H9 (cell line): Measurements from ENCODE around the gene MYH16. TPM values are rescaled to one million over a fixed set of nuclear protein-coding genes. Genes with fewer than 3 reads are reported as not detected.

ENCODE experiments used
- DNase-seq: peaks from one replicate; pipeline ENCODE4 v3.0.0-alpha.2; 2017
- H2AFZ ChIP-seq: one replicate; pipeline ENCODE4 v1.6.1; 2013; ENCODE audit warnings: mild to moderate bottlenecking, low read length, control low read depth, moderate library complexity
- H2AK5ac ChIP-seq: 2 replicates; pipeline ENCODE4 v1.6.1; 2013; ENCODE audit warnings: low read length, control low read depth, mixed read lengths; ENCODE audit not compliant: insufficient read length
- H2BK120ac ChIP-seq: one replicate; pipeline ENCODE4 v1.6.1; 2013; ENCODE audit warnings: low read depth, mild to moderate bottlenecking, low read length, control low read depth, inconsistent platforms; ENCODE audit not compliant: poor library complexity, severe bottlenecking
- H2BK12ac ChIP-seq: 2 replicates; pipeline ENCODE4 v1.6.1; 2013; ENCODE audit warnings: low read length, control low read depth, mixed read lengths, low read depth; ENCODE audit not compliant: insufficient read length
- H2BK15ac ChIP-seq: 2 replicates; pipeline ENCODE4 v1.6.1; 2013; ENCODE audit warnings: low read depth, low read length, control low read depth
- H2BK20ac ChIP-seq: one replicate; pipeline ENCODE4 v1.6.1; 2013; ENCODE audit warnings: low read depth, mild to moderate bottlenecking, low read length, control low read depth, inconsistent platforms; ENCODE audit not compliant: poor library complexity, severe bottlenecking
- H2BK5ac ChIP-seq: 2 replicates; pipeline ENCODE4 v1.6.1; 2013; ENCODE audit warnings: low read length, control low read depth, mixed read lengths; ENCODE audit not compliant: insufficient read length
- H3K14ac ChIP-seq: 2 replicates; pipeline ENCODE4 v1.6.1; 2013; ENCODE audit warnings: low read length, control low read depth; ENCODE audit not compliant: insufficient read depth
- H3K18ac ChIP-seq: 2 replicates; pipeline ENCODE4 v1.6.1; 2013; ENCODE audit warnings: low read depth, mild to moderate bottlenecking, mixed read lengths, low read length, control low read depth; ENCODE audit not compliant: insufficient read length
- H3K23ac ChIP-seq: 2 replicates; pipeline ENCODE4 v1.6.1; 2013; ENCODE audit warnings: low read length, control low read depth, mixed read lengths, low read depth; ENCODE audit not compliant: insufficient read length
- H3K23me2 ChIP-seq: 2 replicates; pipeline ENCODE4 v1.6.1; 2013; ENCODE audit warnings: low read depth, mild to moderate bottlenecking, mixed read lengths, low read length, control low read depth; ENCODE audit not compliant: insufficient read length, poor library complexity, severe bottlenecking
- H3K27ac ChIP-seq: 2 replicates; pipeline ENCODE4 v1.5.1; 2013; ENCODE audit warnings: low read length, control low read depth, mixed read lengths, low read depth; ENCODE audit not compliant: insufficient read length
- H3K27me3 ChIP-seq: 2 replicates; pipeline ENCODE4 v1.6.1; 2013; ENCODE audit warnings: low read length, control low read depth, inconsistent platforms; ENCODE audit not compliant: insufficient read depth
- H3K4ac ChIP-seq: 2 replicates; pipeline ENCODE4 v1.6.1; 2013; ENCODE audit warnings: low read depth, mild to moderate bottlenecking, control low read depth, inconsistent platforms, low read length, moderate library complexity
- H3K4me1 ChIP-seq: 2 replicates; pipeline ENCODE4 v1.6.1; 2013; ENCODE audit warnings: low read length, control low read depth, inconsistent platforms; ENCODE audit not compliant: insufficient read depth
- H3K4me2 ChIP-seq: 2 replicates; pipeline ENCODE4 v1.6.1; 2013; ENCODE audit warnings: low read length, control low read depth, mixed read lengths; ENCODE audit not compliant: insufficient read length, insufficient read depth
- H3K56ac ChIP-seq: 2 replicates; pipeline ENCODE4 v1.6.1; 2013; ENCODE audit warnings: low read depth, mild to moderate bottlenecking, mixed read lengths, low read length, control low read depth; ENCODE audit not compliant: insufficient read length
- H3K79me1 ChIP-seq: 2 replicates; pipeline ENCODE4 v1.6.1; 2013; ENCODE audit warnings: low read depth, mild to moderate bottlenecking, moderate library complexity, low read length, control low read depth, inconsistent platforms; ENCODE audit not compliant: insufficient read depth, poor library complexity, severe bottlenecking
- H3K79me2 ChIP-seq: 2 replicates; pipeline ENCODE4 v1.6.1; 2013; ENCODE audit warnings: low read length, control low read depth, inconsistent platforms; ENCODE audit not compliant: insufficient read depth
- H3K9ac ChIP-seq: 2 replicates; pipeline ENCODE4 v1.6.1; 2013; ENCODE audit warnings: low read length, control low read depth, mixed read lengths; ENCODE audit not compliant: insufficient read length; ENCODE audit errors: extremely low read depth
- H3K9me3 ChIP-seq: one replicate; pipeline ENCODE4 v1.6.1; 2013; ENCODE audit warnings: low read depth, low read length, inconsistent platforms; ENCODE audit not compliant: control insufficient read depth
- H3T11ph ChIP-seq: one replicate; pipeline ENCODE4 v1.6.1; 2013; ENCODE audit warnings: mild to moderate bottlenecking, low read length, control low read depth, inconsistent platforms
- H4K20me1 ChIP-seq: one replicate; pipeline ENCODE4 v1.6.1; 2013; ENCODE audit not compliant: control insufficient read depth, insufficient read length, insufficient read depth
- H4K5ac ChIP-seq: 2 replicates; pipeline ENCODE4 v1.6.1; 2013; ENCODE audit warnings: low read depth, mild to moderate bottlenecking, mixed read lengths, low read length, control low read depth; ENCODE audit not compliant: insufficient read length
- H4K8ac ChIP-seq: replicated peaks from 2 replicates; pipeline ENCODE4 v1.6.1; 2013; ENCODE audit warnings: low read length, control low read depth, mixed read lengths, low read depth; ENCODE audit not compliant: insufficient read length
- H4K91ac ChIP-seq: 2 replicates; pipeline ENCODE4 v1.6.1; 2013; ENCODE audit warnings: low read depth, mild to moderate bottlenecking, moderate library complexity, mixed read lengths, low read length, control low read depth; ENCODE audit not compliant: insufficient read length
- H3K27ac Mint-ChIP-seq, 3 experiments: 2 replicates in 2 of 3; 3 replicates in 1 of 3; pipeline ENCODE4 v1.8.0; 2020 to 2021; ENCODE audit warnings: mixed read lengths in 3 of 3, mild to moderate bottlenecking in 1 of 3, moderate library complexity in 1 of 3
- H3K27me3 Mint-ChIP-seq: 2 replicates; pipeline ENCODE4 v1.8.0; 2021; ENCODE audit warnings: low read depth, mild to moderate bottlenecking, moderate library complexity, mixed read lengths
- H3K36me3 Mint-ChIP-seq, 3 experiments: 2 replicates in 2 of 3; 3 replicates in 1 of 3; pipeline ENCODE4 v1.8.0; 2020 to 2021; ENCODE audit warnings: low read depth in 3 of 3, mixed read lengths in 3 of 3; ENCODE audit not compliant: insufficient read depth in 1 of 3
- H3K4me1 Mint-ChIP-seq, 2 experiments: 2 replicates each; pipeline ENCODE4 v1.8.0; 2020; ENCODE audit warnings: mixed read lengths in 2 of 2
- H3K4me3 Mint-ChIP-seq, 2 experiments: 2 replicates in 1 of 2; 3 replicates in 1 of 2; pipeline ENCODE4 v1.8.0; 2020 to 2021; ENCODE audit warnings: mild to moderate bottlenecking in 2 of 2, mixed read lengths in 2 of 2, moderate library complexity in 1 of 2
- H3K9me3 Mint-ChIP-seq, 2 experiments: 2 replicates in 1 of 2; 3 replicates in 1 of 2; pipeline ENCODE4 v1.8.0; 2020; ENCODE audit warnings: mild to moderate bottlenecking in 2 of 2, mixed read lengths in 2 of 2, moderate library complexity in 1 of 2
- WGBS: extraction: QIAGEN DNeasy Blood & Tissue Kit; methylation state at CpG from one replicate; pipeline ENCODE4 v1.1.7; 2013; ENCODE audit warnings: missing lambda C conversion rate, low lambda C conversion rate, mixed read lengths; ENCODE audit not compliant: insufficient read length; ENCODE audit errors: extremely low coverage; 5-methylcytosine and 5-hydroxymethylcytosine counted together
- total RNA-seq: library from RNA; stranded (reverse); gene quantifications from 2 replicates; pipeline ENCODE4 v1.2.1, GENCODE V29; 2021
- TF ChIP-seq, protein P1 (sequence below): fragments of 200-600 bp; sonication (generic); conservative IDR thresholded peaks from 3 replicates; pipeline ENCODE4 v1.8.0; 2021; ENCODE audit warnings: antibody characterized with exemption, mild to moderate bottlenecking

The MYH16 gene
- total RNA-seq, 1 experiment from 2014 or later = not detected

DNA sequence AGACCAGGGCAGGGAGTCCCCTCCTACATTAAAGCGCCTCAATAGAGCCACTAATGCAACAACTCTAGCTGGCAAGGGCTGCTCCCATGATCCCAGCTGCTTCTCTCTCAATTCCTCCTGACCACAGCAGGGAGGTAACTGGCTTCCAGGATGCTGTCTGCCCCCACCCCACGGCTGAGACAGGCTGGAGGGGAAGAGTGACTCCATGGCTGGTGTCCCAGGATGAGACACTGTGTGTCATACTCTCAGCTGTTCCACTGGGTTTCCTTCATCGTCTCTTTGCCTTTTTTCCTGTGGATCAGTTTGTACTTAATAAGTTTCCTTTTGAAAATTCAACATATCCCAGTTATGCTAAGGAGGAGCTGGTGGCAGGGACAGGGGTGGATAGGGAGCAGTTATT is 27.7 kb upstream of the MYH16 start:
- Histone ChIP-seq H4K8ac (no peak overlapping the region), H2BK5ac (no peak overlapping the region), H2BK15ac (no peak overlapping the region), H4K20me1 (no peaks in the 10 kb centered on the region), H2AK5ac (no peak overlapping the region), H3K4me2 (no peak overlapping the region), H3K56ac (no peak overlapping the region), H3K23ac (no peak overlapping the region), H3K23me2 (no peaks in the 10 kb centered on the region), H3K27ac (no peak overlapping the region), H3K18ac (no peak overlapping the region), H2AFZ (no peak overlapping the region), H3K4ac (no peak overlapping the region), H3T11ph (no peak overlapping the region), H3K4me1 (no peaks in the 10 kb centered on the region), H4K5ac (no peak overlapping the region), H3K9ac (no peak overlapping the region), H3K79me1 (no peaks in the 10 kb centered on the region), H2BK120ac (no peak overlapping the region), H3K27me3 (no peaks in the 10 kb centered on the region), H2BK12ac (no peak overlapping the region), H3K79me2 (no peaks in the 10 kb centered on the region), H3K9me3 (no peaks in the 10 kb centered on the region), H2BK20ac (no peak overlapping the region), H4K91ac (no peak overlapping the region), H3K14ac (no peak overlapping the region)
- H3K9me3 Mint-ChIP-seq = no peaks in the 10 kb centered on the region
- H3K27ac Mint-ChIP-seq = no peak overlapping the region
- DNase-seq = no peak
- peaks cover 4% of the 10 kb centered on the region for H3K27me3 Mint-ChIP-seq
- no peaks in the 10 kb centered on the region for H3K36me3 Mint-ChIP-seq
- WGBS = no CpG with 5 or more reads among the region's 3 CpGs
- H3K4me3 Mint-ChIP-seq = no peak overlapping the region
- TF ChIP-seq, protein P1, sequence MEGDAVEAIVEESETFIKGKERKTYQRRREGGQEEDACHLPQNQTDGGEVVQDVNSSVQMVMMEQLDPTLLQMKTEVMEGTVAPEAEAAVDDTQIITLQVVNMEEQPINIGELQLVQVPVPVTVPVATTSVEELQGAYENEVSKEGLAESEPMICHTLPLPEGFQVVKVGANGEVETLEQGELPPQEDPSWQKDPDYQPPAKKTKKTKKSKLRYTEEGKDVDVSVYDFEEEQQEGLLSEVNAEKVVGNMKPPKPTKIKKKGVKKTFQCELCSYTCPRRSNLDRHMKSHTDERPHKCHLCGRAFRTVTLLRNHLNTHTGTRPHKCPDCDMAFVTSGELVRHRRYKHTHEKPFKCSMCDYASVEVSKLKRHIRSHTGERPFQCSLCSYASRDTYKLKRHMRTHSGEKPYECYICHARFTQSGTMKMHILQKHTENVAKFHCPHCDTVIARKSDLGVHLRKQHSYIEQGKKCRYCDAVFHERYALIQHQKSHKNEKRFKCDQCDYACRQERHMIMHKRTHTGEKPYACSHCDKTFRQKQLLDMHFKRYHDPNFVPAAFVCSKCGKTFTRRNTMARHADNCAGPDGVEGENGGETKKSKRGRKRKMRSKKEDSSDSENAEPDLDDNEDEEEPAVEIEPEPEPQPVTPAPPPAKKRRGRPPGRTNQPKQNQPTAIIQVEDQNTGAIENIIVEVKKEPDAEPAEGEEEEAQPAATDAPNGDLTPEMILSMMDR = no peak
- no peaks in the 10 kb centered on the region for H3K4me1 Mint-ChIP-seq
